ENCODE measurements around the gene MTREX.

The MTREX gene

GRCh38 chr5:55383254-55383653, 75.5 kb downstream of the MTREX start:
- Histone ChIP-seq H3K36me3 (ENCODE audit: control insufficient read depth in 2 of 2, insufficient read depth in 2 of 2, low read length in 2 of 2) (peaks cover 0 to 13% of the 10 kb centered on the region in 2 donors), H3K9ac (ENCODE audit: low read length in 2 of 2) (no peak overlapping the region), H3K4me3 (ENCODE audit: low read length in 2 of 2) (no peak overlapping the region), H3K27ac (ENCODE audit: low read length) (no peak overlapping the region), H3K27me3 (ENCODE audit: control insufficient read depth in 1 of 2, insufficient read depth in 2 of 2, low read length in 2 of 2) (no peaks in the 10 kb centered on the region), H3K9me3 (ENCODE audit: control insufficient read depth in 2 of 2, low read length in 2 of 2) (peaks cover 0 to 4% of the 10 kb centered on the region in 2 donors), H3K4me1 (ENCODE audit: control insufficient read depth, insufficient read depth, low read length) (no peaks in the 10 kb centered on the region)

- H3K4me3 ChIP-seq (ENCODE audit: low read length in 2 of 2), result no peak overlapping the region
- H3K4me1 ChIP-seq (ENCODE audit: control insufficient read depth, insufficient read depth, low read length), result no peaks in the 10 kb centered on the region
- H3K27me3 ChIP-seq (ENCODE audit: control insufficient read depth in 1 of 2, insufficient read depth in 2 of 2, low read length in 2 of 2), result no peaks in the 10 kb centered on the region
- H3K9me3 ChIP-seq (ENCODE audit: control insufficient read depth in 2 of 2, low read length in 2 of 2), result peaks cover 0 to 4% of the 10 kb centered on the region in 2 donors
- H3K27ac ChIP-seq (ENCODE audit: low read length), result no peak overlapping the region
- H3K36me3 ChIP-seq (ENCODE audit: control insufficient read depth in 2 of 2, insufficient read depth in 2 of 2, low read length in 2 of 2), result peaks cover 0 to 14% of the 10 kb centered on the region in 2 donors
- H3K9ac ChIP-seq (ENCODE audit: low read length in 2 of 2), result no peak overlapping the region
Observed at GRCh38 chr5:55384072-55384471, 76.3 kb downstream of the MTREX start.

DNA sequence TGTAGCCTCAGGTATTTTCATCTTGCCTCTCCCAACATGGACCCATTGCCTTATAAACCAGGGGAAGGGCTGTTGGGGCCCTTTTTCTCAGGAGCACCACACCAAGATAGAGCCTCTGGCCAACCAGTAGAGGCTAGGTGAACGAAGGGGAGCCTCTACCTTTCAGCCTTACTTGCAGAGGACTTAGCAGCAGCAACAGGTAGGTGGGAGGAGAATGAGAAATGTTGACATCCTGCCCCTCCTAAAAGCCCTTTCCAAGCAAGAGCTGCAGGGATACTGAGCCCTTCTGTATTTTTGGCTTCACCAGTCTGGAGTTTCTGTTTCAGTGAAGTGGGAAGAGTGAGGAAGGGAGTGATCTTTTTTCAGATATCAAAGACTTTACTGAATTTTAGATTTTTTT, 77.4 kb downstream of the MTREX start:
- H3K9me3 ChIP-seq (ENCODE audit: control insufficient read depth in 2 of 2, low read length in 2 of 2), result peaks cover 0 to 4% of the 10 kb centered on the region in 2 donors
- H3K36me3 ChIP-seq (ENCODE audit: control insufficient read depth in 2 of 2, insufficient read depth in 2 of 2, low read length in 2 of 2), result peaks cover under 1 to 7% of the 10 kb centered on the region in 2 donors
- H3K9ac ChIP-seq (ENCODE audit: low read length in 2 of 2), result no peak overlapping the region
- no peak overlapping the region for H3K4me3 ChIP-seq (ENCODE audit: low read length in 2 of 2)
- H3K27ac ChIP-seq (ENCODE audit: low read length), result no peak overlapping the region
- H3K4me1 ChIP-seq (ENCODE audit: control insufficient read depth, insufficient read depth, low read length), result no peaks in the 10 kb centered on the region
- no peaks in the 10 kb centered on the region for H3K27me3 ChIP-seq (ENCODE audit: control insufficient read depth in 1 of 2, insufficient read depth in 2 of 2, low read length in 2 of 2)

DNA sequence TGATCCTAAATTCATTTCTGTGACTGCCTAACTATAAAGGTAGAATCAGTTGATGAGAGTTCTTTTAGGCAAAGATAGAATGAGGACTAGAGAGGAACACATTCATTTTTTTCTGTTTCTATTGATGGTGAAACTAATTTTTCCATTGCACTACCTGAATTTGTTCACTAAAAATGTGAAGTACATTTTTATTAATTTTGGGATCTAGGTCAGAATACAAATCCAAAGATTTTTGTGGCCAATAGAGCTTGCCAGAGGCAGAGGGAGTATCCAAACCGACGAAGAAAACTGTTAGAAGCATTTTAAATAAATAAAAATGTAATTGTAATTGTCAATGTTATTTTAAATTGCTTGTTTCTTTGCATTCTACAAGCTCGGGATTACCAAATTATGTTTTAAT, 78.1 kb downstream of the MTREX start:
- Histone ChIP-seq H3K36me3 (ENCODE audit: control insufficient read depth in 2 of 2, insufficient read depth in 2 of 2, low read length in 2 of 2) (peaks cover 3 to 9% of the 10 kb centered on the region in 2 donors), H3K27me3 (ENCODE audit: control insufficient read depth in 1 of 2, insufficient read depth in 2 of 2, low read length in 2 of 2) (no peaks in the 10 kb centered on the region), H3K9me3 (ENCODE audit: control insufficient read depth in 2 of 2, low read length in 2 of 2) (peaks cover 0 to 4% of the 10 kb centered on the region in 2 donors), H3K9ac (ENCODE audit: low read length in 2 of 2) (no peak overlapping the region), H3K27ac (ENCODE audit: low read length) (no peak overlapping the region), H3K4me1 (ENCODE audit: control insufficient read depth, insufficient read depth, low read length) (no peaks in the 10 kb centered on the region), H3K4me3 (ENCODE audit: low read length in 2 of 2) (no peak overlapping the region)

GRCh38 chr5:55386356-55386755, 78.6 kb downstream of the MTREX start:
- H3K4me1 ChIP-seq (ENCODE audit: control insufficient read depth, insufficient read depth, low read length), result no peaks in the 10 kb centered on the region
- no peaks in the 10 kb centered on the region for H3K27me3 ChIP-seq (ENCODE audit: control insufficient read depth in 1 of 2, insufficient read depth in 2 of 2, low read length in 2 of 2)
- H3K9me3 ChIP-seq (ENCODE audit: control insufficient read depth in 2 of 2, low read length in 2 of 2), result peaks cover 0 to 4% of the 10 kb centered on the region in 2 donors
- peaks cover 3 to 9% of the 10 kb centered on the region in 2 donors for H3K36me3 ChIP-seq (ENCODE audit: control insufficient read depth in 2 of 2, insufficient read depth in 2 of 2, low read length in 2 of 2)
- no peak overlapping the region for H3K27ac ChIP-seq (ENCODE audit: low read length)
- H3K9ac ChIP-seq (ENCODE audit: low read length in 2 of 2), result no peak overlapping the region
- no peak overlapping the region for H3K4me3 ChIP-seq (ENCODE audit: low read length in 2 of 2)

DNA sequence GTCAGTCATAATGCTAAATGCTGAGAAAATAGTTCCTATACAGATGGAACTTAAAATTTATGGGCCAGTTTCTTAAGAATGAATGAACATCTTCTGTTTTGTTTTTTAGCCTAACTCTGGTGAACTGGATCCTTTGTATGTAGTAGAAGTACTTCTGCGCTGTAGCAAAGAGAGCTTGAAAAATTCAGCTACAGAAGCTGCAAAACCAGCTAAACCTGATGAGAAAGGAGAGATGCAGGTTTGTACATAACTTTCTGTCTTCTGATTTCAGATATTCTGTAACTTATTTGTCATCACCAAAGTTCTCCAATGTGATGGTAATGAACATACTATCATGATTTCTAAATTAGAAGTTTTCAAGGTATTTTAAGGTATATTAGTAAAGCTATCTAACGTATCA, 80.1 kb downstream of the MTREX start:
- Histone ChIP-seq H3K9ac (ENCODE audit: low read length in 2 of 2) (no peak overlapping the region), H3K4me3 (ENCODE audit: low read length in 2 of 2) (no peak overlapping the region), H3K27me3 (ENCODE audit: control insufficient read depth in 1 of 2, insufficient read depth in 2 of 2, low read length in 2 of 2) (no peaks in the 10 kb centered on the region), H3K27ac (ENCODE audit: low read length) (no peak overlapping the region), H3K36me3 (ENCODE audit: control insufficient read depth in 2 of 2, insufficient read depth in 2 of 2, low read length in 2 of 2) (peaks cover 6 to 14% of the 10 kb centered on the region in 2 donors), H3K4me1 (ENCODE audit: control insufficient read depth, insufficient read depth, low read length) (no peaks in the 10 kb centered on the region), H3K9me3 (ENCODE audit: control insufficient read depth in 2 of 2, low read length in 2 of 2) (peaks cover under 1 to 4% of the 10 kb centered on the region in 2 donors)

GRCh38 chr5:55391707-55392106, 83.9 kb downstream of the MTREX start:
- H3K27ac ChIP-seq (ENCODE audit: low read length), result no peak overlapping the region

DNA sequence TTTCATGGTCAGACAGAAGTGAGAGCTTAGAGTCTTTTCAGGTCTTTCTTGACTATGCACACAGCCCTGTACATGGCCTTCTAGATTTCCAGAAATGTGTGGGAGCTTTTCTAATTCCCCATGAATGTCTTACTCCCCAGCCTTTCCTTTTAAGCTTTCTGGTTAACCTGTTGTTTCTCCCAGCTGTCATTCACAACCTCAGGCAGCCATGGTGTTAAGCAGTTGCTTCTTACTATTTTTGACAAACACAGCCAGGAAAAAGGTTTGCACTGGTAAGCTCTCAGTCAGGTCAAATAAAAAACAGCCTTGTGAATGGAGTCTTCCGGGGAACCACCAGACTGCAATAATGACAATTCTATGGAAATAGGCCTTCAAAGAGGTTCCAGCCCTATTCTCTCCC, 84.9 kb downstream of the MTREX start:
- no peak overlapping the region for H3K9ac ChIP-seq (ENCODE audit: low read length in 2 of 2)
- H3K27me3 ChIP-seq (ENCODE audit: control insufficient read depth in 1 of 2, insufficient read depth in 2 of 2, low read length in 2 of 2), result no peaks in the 10 kb centered on the region
- peaks cover 7 to 18% of the 10 kb centered on the region in 2 donors for H3K36me3 ChIP-seq (ENCODE audit: control insufficient read depth in 2 of 2, insufficient read depth in 2 of 2, low read length in 2 of 2)
- H3K4me1 ChIP-seq (ENCODE audit: control insufficient read depth, insufficient read depth, low read length), result no peaks in the 10 kb centered on the region
- peaks cover 0 to 2% of the 10 kb centered on the region in 2 donors for H3K9me3 ChIP-seq (ENCODE audit: control insufficient read depth in 2 of 2, low read length in 2 of 2)
- no peak overlapping the region for H3K4me3 ChIP-seq (ENCODE audit: low read length in 2 of 2)
- no peak overlapping the region for H3K27ac ChIP-seq (ENCODE audit: low read length)

More at GRCh38 chr5:55391707-55392106, 83.9 kb downstream of the MTREX start:
- Histone ChIP-seq H3K9me3 (ENCODE audit: control insufficient read depth in 2 of 2, low read length in 2 of 2) (peaks cover 0 to 2% of the 10 kb centered on the region in 2 donors), H3K4me1 (ENCODE audit: control insufficient read depth, insufficient read depth, low read length) (no peaks in the 10 kb centered on the region), H3K4me3 (ENCODE audit: low read length in 2 of 2) (no peak overlapping the region), H3K27me3 (ENCODE audit: control insufficient read depth in 1 of 2, insufficient read depth in 2 of 2, low read length in 2 of 2) (no peaks in the 10 kb centered on the region), H3K36me3 (ENCODE audit: control insufficient read depth in 2 of 2, insufficient read depth in 2 of 2, low read length in 2 of 2) (peaks cover 7 to 18% of the 10 kb centered on the region in 2 donors), H3K9ac (ENCODE audit: low read length in 2 of 2) (no peak overlapping the region)

DNA sequence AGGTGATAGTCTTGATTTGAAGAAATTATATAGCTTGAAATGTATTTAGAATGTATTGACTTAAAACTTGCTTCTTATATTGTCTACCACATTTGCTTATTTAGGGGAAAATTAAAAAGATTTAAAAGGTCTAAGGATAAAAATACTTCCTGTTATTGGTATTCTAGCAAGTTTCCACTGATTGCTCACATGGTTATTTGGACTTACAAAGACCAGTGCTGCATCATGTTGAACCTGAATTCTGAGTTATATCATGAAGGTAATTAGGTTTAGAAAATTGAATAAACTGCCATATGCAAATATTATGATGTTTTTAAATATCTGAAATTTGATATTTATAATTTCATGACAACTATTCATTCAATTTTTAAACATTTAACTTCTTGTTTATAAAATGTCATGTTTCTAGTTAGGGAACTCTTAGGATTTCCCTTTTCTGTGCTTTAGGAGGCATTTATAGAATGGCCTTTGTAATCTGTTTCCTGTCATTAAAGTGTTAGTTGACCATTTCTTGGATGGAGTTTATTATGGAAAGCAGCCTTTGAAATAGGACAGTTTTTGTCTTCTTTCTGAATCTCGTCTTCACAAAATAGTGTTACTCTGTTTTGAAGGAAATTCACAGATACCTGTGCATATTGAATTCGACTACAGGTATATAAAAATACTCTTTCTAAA, 85.8 kb downstream of the MTREX start:
- Histone ChIP-seq H3K4me1 (ENCODE audit: control insufficient read depth, insufficient read depth, low read length) (no peaks in the 10 kb centered on the region), H3K36me3 (ENCODE audit: control insufficient read depth in 2 of 2, insufficient read depth in 2 of 2, low read length in 2 of 2) (peaks cover 12 to 13% of the 10 kb centered on the region in 2 donors), H3K27ac (ENCODE audit: low read length) (no peak overlapping the region), H3K9ac (ENCODE audit: low read length in 2 of 2) (no peak overlapping the region), H3K9me3 (ENCODE audit: control insufficient read depth in 2 of 2, low read length in 2 of 2) (peaks cover 0 to 2% of the 10 kb centered on the region in 2 donors), H3K27me3 (ENCODE audit: control insufficient read depth in 1 of 2, insufficient read depth in 2 of 2, low read length in 2 of 2) (no peaks in the 10 kb centered on the region), H3K4me3 (ENCODE audit: low read length in 2 of 2) (no peak overlapping the region)

DNA sequence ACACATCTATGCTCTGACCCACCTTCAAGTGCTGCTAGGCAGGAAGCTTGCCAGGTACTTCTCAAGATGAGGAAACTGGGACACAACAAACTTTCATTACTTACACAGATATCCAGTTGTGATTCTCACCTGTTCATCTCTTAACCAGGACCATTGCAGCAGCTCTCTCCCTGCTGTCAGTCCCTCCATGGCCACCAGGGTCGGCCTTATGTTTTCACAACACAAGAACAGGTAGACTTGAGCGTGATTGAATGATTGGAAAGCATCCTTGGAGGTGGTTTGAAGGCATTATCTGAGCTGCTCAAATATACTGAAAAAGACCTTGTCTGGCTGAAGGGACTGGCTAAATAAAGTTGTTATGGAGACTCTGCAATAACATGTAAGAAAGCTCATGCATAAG, 94.4 kb downstream of the MTREX start:
- H3K36me3 ChIP-seq (ENCODE audit: control insufficient read depth in 2 of 2, insufficient read depth in 2 of 2, low read length in 2 of 2), result peaks cover 17 to 19% of the 10 kb centered on the region in 2 donors
- H3K9me3 ChIP-seq (ENCODE audit: control insufficient read depth in 2 of 2, low read length in 2 of 2), result no peaks in the 10 kb centered on the region
- no peak overlapping the region for H3K27ac ChIP-seq (ENCODE audit: low read length)
- no peaks in the 10 kb centered on the region for H3K4me1 ChIP-seq (ENCODE audit: control insufficient read depth, insufficient read depth, low read length)
- no peaks in the 10 kb centered on the region for H3K27me3 ChIP-seq (ENCODE audit: control insufficient read depth in 1 of 2, insufficient read depth in 2 of 2, low read length in 2 of 2)
- no peak overlapping the region for H3K4me3 ChIP-seq (ENCODE audit: low read length in 2 of 2)
- no peak overlapping the region for H3K9ac ChIP-seq (ENCODE audit: low read length in 2 of 2)

- Histone ChIP-seq H3K4me3 (ENCODE audit: low read length in 2 of 2) (no peak overlapping the region), H3K9me3 (ENCODE audit: control insufficient read depth in 2 of 2, low read length in 2 of 2) (no peaks in the 10 kb centered on the region), H3K27ac (ENCODE audit: low read length) (no peak overlapping the region), H3K4me1 (ENCODE audit: control insufficient read depth, insufficient read depth, low read length) (no peaks in the 10 kb centered on the region), H3K9ac (ENCODE audit: low read length in 2 of 2) (no peak overlapping the region), H3K27me3 (ENCODE audit: control insufficient read depth in 1 of 2, insufficient read depth in 2 of 2, low read length in 2 of 2) (no peaks in the 10 kb centered on the region), H3K36me3 (ENCODE audit: control insufficient read depth in 2 of 2, insufficient read depth in 2 of 2, low read length in 2 of 2) (peaks cover 11 to 12% of the 10 kb centered on the region in 2 donors)
Observed at GRCh38 chr5:55406292-55406691, 98.5 kb downstream of the MTREX start.

Data from stomach smooth muscle (tissue), 2 donors.